ENCODE results near the gene ARHGAP15. TPM values are rescaled to one million over a fixed set of nuclear protein-coding genes. Genes with fewer than 3 reads are reported as not detected.

ARHGAP15 gene
- total and polyA plus RNA-seq, 10 donors = 55.8 to 219 (median 130) TPM

GRCh38 chr2:143477714-143478443 is 348.7 kb downstream of the ARHGAP15 start:
- no peak for DNase-seq
- H3K27ac ChIP-seq = peak overlapping the region in 3 of 8 donors; percentile 2 to 37 (median 6)
- no peak overlapping the region for H3K4me3 ChIP-seq
- H3K27me3 ChIP-seq (replicated peaks in 1 of 7) = no peaks in the 10 kb centered on the region
- peaks cover 0 to 10% (median 0%) of the 10 kb centered on the region in 6 donors for H3K36me3 ChIP-seq
- no peak for TF ChIP-seq CTCF (IDR thresholded peaks at IDR 0.05 in 8 of 11, conservative IDR thresholded peaks at IDR 0.05 in 3 of 11)
- TF ChIP-seq POLR2A (IDR thresholded peaks at IDR 0.05) = no peak
- TF ChIP-seq POLR2AphosphoS5 (IDR thresholded peaks at IDR 0.05) = peak in 1 of 3 donors; percentile 4
- 92 to 100% (median 100%) methylated on average over 1 of the region's 1 CpG for WGBS, 5 donors
- intact Hi-C loops (cut with DNase I; ENCODE audit: low total_unique reads) = no loop called here
- no peaks in the 10 kb centered on the region for H3K9me3 ChIP-seq
- peaks cover 0 to 26% (median 6%) of the 10 kb centered on the region in 6 donors for H3K4me1 ChIP-seq

GRCh38 chr2:143480086-143480485 is 350.9 kb downstream of the ARHGAP15 start:
- no peak for DNase-seq
- intact Hi-C loops (cut with DNase I; ENCODE audit: low total_unique reads) = no loop called here
- H3K27ac ChIP-seq = peak overlapping the region in 5 of 8 donors; percentile 31 to 71 (median 66)
- no peaks in the 10 kb centered on the region for H3K27me3 ChIP-seq (replicated peaks in 1 of 7)
- 89 to 93% (median 91%) methylated on average over 2 of the region's 2 CpGs for WGBS, 5 donors
- no peak overlapping the region for H3K4me3 ChIP-seq
- no peaks in the 10 kb centered on the region for H3K9me3 ChIP-seq
- no peak for TF ChIP-seq POLR2AphosphoS5 (IDR thresholded peaks at IDR 0.05)
- TF ChIP-seq CTCF (IDR thresholded peaks at IDR 0.05 in 8 of 11, conservative IDR thresholded peaks at IDR 0.05 in 3 of 11) = no peak
- TF ChIP-seq POLR2A (IDR thresholded peaks at IDR 0.05) = no peak
- no peaks in the 10 kb centered on the region for H3K36me3 ChIP-seq
- peaks cover 0 to 26% (median 9%) of the 10 kb centered on the region in 6 donors for H3K4me1 ChIP-seq

DNA sequence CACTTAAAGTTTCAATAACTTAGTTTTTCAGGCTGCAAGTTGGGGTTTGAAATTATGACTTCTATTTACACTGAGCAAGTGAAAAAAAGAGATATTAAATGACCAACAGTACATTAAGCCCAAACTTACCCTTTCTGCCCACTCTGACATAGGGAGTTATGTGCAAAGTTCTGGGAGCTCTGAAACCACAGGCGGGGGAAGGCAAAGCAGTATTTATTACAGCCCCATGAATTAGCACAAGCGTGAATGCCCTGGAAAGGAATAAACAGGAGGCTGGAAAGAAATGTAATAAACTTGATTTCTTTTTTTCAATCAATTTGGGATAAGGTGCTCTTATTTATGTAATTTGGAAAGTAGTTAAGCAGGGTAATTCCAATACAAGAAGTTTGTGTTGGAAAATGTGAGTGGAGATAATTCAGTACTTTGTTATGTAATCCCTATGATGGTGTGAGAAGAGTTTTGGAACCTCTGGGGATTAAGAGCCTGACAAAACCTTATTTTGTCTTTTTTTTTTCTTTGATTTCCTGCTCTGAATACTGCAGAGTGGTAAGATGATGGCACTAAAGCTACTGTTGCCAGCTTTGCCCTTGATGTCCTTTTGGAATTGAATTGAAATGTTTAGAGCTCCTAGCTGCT is 351.5 kb downstream of the ARHGAP15 start:
- H3K4me3 ChIP-seq = no peak overlapping the region
- 63 to 94% (median 87%) methylated on average over 2 of the region's 2 CpGs for WGBS, 5 donors
- intact Hi-C loops (cut with DNase I; ENCODE audit: low total_unique reads) = no loop called here
- no peak for DNase-seq
- peak overlapping the region in 7 of 8 donors; percentile 30 to 71 (median 65) for H3K27ac ChIP-seq
- no peaks in the 10 kb centered on the region for H3K27me3 ChIP-seq (replicated peaks in 1 of 7)
- peaks cover 0 to 25% (median 6%) of the 10 kb centered on the region in 6 donors for H3K4me1 ChIP-seq
- TF ChIP-seq POLR2A (IDR thresholded peaks at IDR 0.05) = no peak
- no peak for TF ChIP-seq CTCF (IDR thresholded peaks at IDR 0.05 in 8 of 11, conservative IDR thresholded peaks at IDR 0.05 in 3 of 11)
- no peak for TF ChIP-seq POLR2AphosphoS5 (IDR thresholded peaks at IDR 0.05)
- H3K9me3 ChIP-seq = no peaks in the 10 kb centered on the region
- H3K36me3 ChIP-seq = no peaks in the 10 kb centered on the region

DNA sequence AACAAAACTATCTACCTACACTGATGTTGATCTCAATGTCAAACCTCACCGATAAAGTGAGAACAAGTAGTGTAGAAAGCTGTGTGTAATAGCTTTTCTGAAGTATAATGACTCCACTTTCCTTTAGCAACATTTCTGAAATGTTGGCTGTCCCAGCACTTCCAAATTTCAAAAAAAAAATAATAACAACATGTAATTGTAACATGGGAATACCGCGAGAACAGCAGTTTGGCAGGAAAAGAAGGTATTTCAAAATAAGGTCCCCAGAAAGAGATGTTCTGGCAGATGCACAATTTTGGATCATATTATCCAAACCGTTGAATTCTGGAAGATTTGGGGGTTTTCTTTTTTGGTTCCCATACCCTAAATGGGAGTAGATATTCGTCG is 352.0 kb downstream of the ARHGAP15 start:
- Histone ChIP-seq H3K27me3 (replicated peaks in 1 of 7) (no peaks in the 10 kb centered on the region), H3K9me3 (no peaks in the 10 kb centered on the region), H3K36me3 (no peaks in the 10 kb centered on the region), H3K27ac (peak overlapping the region in 7 of 8 donors; percentile 31 to 71 (median 65)), H3K4me3 (no peak overlapping the region), H3K4me1 (peaks cover 0 to 20% (median 4%) of the 10 kb centered on the region in 6 donors)
- 67 to 80% (median 79%) methylated on average over 6 of the region's 6 CpGs for WGBS, 5 donors
- DNase-seq = no peak
- intact Hi-C loops (cut with DNase I; ENCODE audit: low total_unique reads) = no loop called here
- TF ChIP-seq POLR2A (IDR thresholded peaks at IDR 0.05) = no peak
- TF ChIP-seq POLR2AphosphoS5 (IDR thresholded peaks at IDR 0.05) = no peak
- no peak for TF ChIP-seq CTCF (IDR thresholded peaks at IDR 0.05 in 8 of 11, conservative IDR thresholded peaks at IDR 0.05 in 3 of 11)

All from spleen (tissue), 11 donors.